HG02981 (cell line): ENCODE data around the gene ACACB.

Source experiments
- ATAC-seq: cut with Tn5 transposase; IDR thresholded peaks from one replicate; pipeline ENCODE4 v1.9.1; 2021; ENCODE audit warnings: mild to moderate bottlenecking, moderate library complexity; ENCODE audit not compliant: unreplicated experiment

ACACB gene

DNA sequence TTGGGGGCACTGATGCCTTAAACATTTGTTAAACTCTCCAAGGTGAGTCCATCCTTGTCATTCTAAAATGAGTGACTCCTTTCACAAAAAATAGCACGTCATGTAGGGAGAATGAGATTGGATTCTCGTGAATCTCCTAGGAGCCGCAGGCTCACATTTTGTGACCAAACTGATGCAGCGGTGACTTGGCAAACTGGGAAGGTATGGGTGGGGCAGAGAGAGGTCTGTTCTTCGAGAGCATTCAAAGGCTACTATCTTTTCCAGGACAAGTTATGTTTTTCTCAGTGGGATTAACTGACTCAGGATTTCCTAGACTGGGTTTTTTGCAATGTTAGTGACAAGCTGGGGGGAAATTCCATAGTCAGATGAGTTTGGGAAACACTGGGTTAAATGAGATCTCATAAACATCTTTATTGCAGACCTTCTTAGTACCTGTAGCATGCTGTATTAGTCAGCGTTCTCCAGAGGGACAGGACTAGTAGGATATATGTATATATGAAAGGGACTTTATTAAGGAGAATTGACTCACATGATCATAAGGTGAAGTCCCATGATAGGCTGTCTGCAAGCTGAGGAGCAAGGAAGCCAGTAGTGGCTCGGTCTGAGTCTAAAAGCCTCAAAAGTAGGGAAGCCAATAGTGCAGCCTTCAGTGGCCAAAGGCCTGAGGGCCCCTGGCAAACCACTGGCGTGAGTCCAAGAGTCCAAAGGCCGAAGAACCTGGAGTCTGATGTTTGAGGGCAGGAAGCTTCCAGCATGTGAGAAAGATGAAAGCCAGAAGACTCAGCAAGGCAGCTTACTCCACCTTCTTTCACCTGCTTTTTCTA is 131.7 kb downstream of the ACACB start:
- ATAC-seq = no peak

DNA sequence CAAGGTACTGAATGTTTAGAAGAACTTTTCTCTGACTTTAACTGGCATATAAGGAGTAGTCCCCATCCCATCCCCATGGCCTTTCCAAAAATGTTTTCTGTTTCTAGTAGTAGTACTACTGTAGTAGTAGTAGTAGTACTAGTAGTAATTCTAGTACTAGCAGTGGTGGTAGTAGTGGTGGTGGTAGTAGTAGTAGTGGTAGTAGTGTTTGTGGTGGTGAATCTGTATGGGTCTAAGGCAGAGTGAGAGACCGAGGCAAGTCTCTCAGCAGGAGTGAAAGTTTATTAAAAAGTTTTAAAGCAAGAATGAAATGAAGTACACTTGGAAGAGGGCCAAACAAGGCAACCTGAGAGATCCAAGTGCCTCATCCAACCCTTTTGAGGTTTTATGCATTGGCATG is 134.1 kb downstream of the ACACB start:
- ATAC-seq = no peak

DNA sequence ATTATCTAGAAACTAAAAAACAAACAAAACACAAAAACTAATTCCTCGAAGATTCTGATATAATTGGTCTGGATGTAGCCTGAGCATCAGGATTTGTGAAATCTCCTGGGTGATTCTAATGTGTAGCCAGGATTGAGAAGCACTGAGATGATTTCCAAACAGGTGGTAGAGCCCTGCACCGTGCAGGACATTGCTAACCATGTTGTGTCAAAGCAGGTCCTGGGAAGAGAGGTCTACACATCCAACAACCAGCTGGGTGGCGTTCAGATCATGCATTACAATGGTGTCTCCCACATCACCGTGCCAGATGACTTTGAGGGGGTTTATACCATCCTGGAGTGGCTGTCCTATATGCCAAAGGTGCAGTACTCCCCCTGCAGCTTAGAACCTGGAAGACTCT is 136.4 kb downstream of the ACACB start:
- no peak for ATAC-seq

DNA sequence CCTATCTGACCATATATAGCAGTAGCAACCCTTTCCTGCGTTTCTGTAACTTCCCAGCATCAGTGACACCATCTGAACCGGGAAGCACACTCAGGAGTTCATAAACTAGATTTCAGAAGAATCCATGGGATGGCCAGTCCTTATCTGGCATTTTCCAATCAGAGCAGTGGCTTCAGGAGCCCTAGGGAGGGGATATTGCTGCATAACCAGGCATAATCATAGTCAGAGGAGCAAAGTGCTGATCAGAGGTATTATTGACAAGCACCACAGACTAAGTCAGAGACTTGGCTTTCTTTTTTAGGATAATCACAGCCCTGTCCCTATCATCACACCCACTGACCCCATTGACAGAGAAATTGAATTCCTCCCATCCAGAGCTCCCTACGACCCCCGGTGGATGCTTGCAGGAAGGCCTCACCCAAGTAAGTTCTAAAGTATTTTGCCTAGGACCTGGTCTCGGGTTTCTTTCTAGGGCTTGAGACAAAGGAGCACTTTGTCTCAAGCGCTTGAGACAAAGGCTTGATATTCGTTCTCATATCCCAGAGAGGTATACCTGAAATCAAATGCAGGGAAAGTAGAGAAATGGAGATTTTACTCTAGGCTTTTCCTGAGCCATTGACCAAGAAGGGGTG is 137.6 kb downstream of the ACACB start:
- no peak for ATAC-seq

DNA sequence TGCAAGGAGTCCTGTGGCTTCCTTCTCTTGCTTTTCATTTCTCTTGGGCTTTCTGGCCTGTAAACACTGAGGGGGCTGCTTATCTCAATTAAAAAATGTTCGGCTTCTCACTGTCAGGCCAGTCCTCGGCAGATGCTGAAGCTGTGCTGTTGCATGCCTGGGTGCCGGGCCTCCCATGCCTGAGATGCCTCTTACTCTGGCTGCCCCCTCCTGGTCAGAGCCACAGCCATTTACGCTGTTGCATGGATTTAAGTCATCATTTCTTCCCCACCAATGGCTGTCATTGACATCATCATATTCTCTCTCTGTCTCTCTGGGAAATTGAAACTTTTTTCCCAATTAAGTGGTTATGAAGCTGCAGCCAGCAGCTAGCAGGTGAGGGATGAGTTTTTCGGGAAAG is 139.0 kb downstream of the ACACB start:
- no peak for ATAC-seq

DNA sequence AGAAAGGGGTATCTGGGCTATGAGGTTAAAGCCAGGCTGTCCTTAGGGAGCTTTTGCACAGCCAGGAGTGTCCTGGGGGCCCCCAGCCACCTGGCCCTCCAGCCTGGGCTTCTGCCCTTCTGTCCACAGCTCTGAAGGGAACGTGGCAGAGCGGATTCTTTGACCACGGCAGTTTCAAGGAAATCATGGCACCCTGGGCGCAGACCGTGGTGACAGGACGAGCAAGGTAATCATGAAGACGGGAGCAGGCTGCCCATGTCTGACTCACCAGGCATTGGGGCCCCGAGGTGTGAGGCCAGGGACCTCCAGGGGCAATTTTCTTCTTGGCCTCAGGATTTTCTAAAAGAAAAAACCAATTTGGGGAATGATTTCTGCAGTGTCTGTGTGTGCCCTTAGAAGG is 139.6 kb downstream of the ACACB start:
- no peak for ATAC-seq

DNA sequence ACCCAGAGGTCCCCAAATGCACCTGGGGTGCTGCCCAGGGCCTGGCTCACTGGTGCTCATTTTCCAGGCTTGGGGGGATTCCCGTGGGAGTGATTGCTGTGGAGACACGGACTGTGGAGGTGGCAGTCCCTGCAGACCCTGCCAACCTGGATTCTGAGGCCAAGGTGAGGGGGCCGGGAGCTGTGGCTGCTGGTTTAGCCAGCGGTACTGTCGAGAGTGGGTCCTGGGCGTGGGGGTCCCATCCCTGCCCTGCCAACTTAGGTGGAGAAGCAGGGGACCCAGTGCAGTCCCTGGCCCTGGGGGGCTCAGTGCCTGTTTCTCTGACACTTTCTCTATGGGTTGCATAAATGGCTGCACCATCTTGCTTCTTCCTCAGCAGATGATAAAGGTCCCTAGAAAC is 141.8 kb downstream of the ACACB start:
- no peak for ATAC-seq

DNA sequence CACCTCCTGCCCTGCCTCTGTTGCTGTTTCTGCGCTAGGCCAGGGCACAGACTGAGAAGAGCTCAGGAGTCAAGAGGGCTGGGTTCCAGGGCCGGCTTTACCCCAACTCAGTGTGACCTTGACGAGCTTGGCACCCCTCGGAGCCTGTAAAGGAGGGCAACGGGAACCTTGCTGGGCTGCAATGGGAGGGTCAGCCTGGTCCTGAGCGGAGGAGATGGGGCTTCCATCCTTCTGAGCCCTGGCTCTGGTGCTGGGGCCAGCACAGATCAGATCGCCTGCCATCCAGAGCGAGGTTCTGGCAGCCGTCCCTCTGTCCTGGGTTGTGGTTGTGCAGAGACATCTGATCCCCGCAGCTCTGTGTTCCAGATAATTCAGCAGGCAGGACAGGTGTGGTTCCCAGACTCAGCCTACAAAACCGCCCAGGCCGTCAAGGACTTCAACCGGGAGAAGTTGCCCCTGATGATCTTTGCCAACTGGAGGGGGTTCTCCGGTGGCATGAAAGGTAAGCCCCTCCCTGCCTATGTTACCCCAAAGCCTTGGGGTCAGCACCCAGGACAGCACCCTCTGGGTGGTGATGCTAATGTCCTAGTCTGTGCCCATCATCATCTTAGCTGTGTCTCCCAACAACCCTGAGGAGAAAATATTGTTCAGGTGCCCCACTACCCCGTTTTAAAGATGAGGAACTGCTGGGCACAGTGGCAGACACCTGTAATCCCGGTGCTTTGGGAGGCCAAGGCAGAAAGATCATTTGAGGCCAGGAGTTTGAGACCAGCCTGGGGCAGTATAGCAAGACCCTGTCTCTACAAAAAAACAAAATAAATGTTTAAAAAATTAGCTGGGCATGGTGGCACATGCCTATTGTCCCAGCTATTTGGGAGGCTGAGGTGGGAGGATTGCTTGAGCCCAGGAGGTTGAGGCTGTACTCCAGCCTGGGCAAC is 142.5 kb downstream of the ACACB start:
- no peak for ATAC-seq

DNA sequence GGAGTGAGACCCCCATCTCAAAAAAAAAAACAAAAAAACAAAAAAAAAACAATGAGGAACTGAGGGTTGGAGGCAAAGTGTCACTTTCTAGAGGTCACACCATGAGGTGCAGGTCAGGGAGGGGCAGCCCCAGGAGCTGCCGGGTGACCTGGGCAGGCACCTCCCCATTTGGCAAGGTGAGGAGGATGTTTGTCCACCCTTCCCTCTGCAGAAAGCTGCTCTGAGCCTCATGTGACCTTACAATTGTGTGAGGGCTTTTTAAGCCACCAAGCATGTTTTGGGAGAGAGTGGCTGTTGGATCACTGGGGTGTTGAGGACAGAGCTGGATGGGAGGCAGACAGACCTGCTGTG is 143.1 kb downstream of the ACACB start:
- no peak for ATAC-seq

DNA sequence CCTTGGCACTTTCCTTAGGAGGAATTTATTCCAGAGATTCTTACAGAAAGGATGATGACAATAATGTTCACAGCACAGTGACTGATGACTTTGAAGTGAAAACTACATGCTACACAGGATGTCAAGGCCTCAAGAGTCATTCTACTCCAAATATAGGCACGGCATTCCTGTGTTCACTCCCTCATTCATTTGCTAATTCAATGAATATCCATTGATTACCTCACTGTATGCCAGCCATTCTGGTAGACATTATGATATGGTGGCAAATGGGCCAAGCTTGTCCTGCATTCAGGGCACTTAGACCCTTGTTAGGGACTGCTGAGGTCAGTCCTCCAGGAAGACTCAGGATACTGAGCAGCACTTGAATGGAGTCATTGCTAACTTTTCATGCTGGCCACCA is 144.7 kb downstream of the ACACB start:
- ATAC-seq = no peak

DNA sequence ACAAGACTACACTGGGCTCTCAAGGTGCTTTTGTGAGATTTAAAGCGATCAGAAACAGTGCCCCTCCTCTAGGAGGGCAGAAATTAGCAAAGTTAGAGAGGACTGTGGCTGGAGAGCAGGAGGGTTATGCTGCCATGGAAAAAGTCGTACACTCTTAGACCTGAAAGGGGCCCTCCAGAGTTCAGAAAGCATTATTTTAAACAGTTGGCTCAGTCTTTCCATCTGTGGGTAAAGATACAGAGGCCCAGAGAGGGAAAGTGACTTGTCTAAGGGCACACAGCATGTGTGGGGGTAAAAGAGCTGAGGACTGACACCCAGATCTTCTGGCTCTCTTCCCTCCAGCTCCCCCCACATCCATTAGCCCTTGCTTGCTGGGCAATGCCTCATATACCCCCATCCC is 145.6 kb downstream of the ACACB start:
- ATAC-seq = no peak

DNA sequence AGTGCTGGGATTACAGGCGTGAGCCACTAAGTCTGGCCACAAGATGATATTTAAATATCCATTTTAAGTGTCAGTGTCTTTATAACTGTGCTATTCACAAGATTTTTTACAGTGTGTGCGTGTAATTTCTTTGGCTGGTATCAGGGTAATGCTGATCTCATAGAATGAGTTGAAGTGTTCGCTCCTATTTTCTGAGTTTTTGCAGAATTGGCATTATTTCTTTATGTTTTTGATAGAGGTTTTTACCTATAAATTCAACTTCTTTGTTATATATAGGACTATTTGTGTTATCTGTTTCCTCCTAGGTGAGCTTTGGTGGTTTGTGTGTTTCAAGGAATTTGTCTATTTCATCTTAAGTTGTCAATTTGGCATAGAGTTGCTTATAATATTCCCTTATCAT is 147.1 kb downstream of the ACACB start:
- no peak for ATAC-seq

DNA sequence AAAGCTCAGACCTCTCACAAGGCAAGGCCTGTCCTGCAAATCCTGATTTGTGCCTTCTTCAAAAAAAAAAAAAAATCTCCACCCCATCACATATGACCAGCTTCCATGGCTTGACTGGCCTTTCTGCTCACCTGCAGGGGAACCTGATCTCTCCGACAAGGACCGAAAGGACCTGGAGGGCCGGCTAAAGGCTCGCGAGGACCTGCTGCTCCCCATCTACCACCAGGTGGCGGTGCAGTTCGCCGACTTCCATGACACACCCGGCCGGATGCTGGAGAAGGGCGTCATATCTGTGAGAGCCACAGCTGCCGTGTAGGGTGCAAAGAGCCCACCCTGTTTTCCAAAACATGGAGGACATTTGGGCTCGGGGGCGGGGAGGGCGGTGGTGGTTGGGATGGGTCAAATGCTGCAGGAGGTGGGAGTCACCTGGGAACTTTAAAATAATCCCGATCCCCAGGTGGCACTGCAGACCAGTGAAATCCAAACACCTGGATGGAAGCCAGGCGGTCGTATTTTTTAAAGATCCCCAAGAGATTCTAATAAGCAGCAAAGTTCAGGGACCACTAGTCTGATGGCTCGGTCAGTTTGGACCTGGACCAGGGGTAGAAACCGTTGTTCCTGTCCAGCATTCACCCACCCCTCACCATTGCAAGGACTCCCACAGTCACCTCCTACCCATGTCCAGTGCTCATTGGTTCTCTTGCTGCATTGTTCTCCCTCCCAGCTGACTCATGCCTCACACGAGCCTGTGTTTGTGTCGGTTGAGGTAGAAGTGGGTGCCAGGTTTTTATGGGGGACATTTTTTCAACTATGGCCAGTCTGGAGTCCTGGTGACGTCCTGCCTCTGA is 147.9 kb downstream of the ACACB start:
- ATAC-seq = no peak

DNA sequence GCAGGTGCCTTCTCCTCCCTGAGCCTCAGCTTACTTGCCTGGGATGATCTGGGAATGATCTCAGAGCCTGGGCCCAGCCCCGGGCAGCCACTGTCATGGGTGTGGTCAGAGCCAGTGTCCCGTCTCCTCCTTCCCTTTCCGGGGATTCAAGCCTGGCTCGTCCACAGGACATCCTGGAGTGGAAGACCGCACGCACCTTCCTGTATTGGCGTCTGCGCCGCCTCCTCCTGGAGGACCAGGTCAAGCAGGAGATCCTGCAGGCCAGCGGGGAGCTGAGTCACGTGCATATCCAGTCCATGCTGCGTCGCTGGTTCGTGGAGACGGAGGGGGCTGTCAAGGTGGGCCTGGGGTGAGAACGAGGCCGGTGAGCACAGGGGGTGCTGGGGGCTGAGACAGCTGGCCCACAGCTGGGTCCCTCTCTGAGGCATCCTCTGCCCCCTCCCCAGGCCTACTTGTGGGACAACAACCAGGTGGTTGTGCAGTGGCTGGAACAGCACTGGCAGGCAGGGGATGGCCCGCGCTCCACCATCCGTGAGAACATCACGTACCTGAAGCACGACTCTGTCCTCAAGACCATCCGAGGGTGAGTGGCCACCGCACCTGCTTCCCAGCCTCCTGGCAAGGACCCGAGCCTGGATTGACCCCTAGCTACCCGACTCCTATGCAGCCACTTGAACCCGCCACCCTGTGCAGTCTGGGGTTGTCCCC is 148.7 kb downstream of the ACACB start:
- no peak for ATAC-seq

DNA sequence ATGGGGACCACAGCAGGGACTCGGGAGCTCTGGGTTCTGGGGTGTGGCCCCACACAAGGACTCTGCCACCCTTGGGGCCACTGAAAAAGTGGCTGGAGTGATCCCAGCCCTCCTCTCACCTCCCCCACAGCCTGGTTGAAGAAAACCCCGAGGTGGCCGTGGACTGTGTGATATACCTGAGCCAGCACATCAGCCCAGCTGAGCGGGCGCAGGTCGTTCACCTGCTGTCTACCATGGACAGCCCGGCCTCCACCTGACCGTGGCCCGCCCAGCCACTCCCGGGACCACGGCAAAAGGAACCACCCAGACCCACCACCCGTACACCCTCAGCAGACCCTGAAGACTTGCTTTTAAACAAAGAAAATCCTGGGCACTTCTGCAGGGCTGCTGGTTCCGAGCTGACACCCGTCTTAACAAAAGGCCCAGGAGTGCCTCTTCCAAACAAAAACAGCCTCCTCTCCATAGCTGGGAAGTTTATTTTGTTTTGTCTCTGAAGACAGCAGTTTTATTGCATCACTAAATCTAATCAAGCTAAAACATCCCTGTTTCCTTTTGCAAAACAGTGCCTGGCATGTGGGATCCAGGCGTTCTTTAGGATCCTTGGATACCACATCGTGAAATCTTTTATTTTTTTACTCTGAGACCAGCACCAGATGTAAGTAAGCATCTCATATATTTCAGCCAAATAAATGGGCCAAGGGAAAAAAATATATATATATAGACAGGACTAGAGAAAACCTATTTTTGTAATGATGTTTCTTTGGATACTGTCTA is 149.9 kb downstream of the ACACB start:
- ATAC-seq = no peak

DNA sequence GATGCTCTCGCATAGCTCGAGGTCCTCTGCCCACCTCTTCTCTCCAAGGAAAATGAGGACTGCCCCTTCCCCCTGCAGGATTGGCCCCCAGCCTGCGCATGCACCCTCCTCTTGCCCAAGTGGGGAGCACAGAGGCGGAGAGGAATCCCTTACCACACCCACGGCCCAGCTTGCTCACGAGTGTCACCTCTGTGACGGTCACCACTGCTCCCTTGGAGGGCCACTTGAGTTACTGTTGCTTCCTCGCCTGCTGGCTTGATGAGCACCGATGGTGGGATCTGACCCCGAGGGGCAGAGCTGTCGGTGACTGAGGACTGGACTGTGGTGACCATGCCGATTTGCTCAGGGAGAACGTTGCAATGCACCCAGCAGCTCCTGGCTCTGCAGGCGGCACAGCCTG is 151.0 kb downstream of the ACACB start:
- no peak for ATAC-seq

DNA sequence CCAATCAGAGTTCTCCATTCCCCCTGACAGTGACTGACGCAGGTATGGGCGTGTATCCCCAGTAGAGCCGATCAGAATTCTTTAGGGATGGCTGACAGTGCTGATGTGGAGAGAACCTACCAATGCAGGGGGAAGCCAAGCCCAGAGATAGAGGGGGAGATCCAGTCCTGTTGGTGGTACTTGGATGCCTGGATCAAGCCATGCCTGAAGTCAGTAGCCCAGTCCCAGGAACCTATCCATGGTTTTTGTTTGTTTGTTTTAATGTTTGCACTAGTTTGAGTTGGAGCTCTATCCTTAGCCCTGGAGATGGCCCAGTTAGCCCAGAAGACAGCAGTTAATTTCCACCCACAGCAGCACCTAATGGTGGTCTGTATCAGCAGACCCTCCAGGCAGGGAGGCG is 152.5 kb downstream of the ACACB start:
- no peak for ATAC-seq

DNA sequence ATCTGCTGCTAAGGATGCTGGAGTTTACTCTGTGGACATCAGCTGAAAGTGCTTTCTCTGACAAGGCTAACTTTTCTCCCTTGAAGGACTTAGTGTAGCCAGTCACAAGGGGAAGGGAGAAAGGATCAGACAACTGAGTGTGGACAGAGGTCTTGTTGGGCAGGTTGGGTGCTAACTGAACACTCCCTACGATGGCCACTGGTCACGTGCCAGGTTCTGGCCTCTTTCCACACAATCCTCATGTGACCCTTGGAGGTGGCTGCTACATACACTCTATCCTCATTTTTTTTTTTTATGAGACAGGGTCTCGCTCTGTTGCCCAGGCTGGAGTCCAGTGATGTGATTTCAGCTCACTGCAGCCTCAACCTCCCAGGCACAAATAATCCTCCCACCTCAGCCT is 153.0 kb downstream of the ACACB start:
- no peak for ATAC-seq

DNA sequence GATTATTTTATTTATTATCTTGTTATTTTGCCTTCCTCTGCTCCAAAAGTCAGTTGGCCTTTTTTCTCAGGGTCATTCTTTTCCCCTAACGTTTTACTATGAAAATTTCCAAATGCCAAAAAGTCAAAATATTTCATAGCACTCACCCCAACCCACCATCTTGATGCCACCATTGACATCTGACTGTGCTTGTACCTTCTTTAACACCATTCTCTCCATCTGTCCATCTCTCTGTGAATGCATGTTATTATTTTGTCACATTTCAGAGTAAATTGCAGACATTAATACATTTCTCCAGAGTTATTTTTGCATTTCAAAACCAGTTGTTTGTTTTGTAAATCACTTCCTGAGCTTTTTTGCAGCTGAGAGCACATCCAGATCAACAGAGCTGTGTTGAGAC is 154.1 kb downstream of the ACACB start:
- ATAC-seq = no peak
